AG04450 (cell line): ENCODE results near the gene POLR1C. TPM values are rescaled to one million over a fixed set of nuclear protein-coding genes. Genes with fewer than 3 reads are reported as not detected.
"Not testable (repeated sequence)": the region's sequence is repeated elsewhere in the genome, so short reads cannot be mapped to it uniquely, and the experiment has no call there.

Experiments
- CTCF ChIA-PET: fragments of 300-600, 350-600 bp; formaldehyde crosslinking; extraction: SDS; loops from one replicate; lab custom pipeline; 2022; ENCODE audit warnings: antibody characterized with exemption, inconsistent platforms; lab: Charles Lee
- POLR2A ChIA-PET: fragments of 350-600 bp; formaldehyde crosslinking; extraction: SDS; loops from one replicate; lab custom pipeline; 2021; ENCODE audit warnings: antibody characterized with exemption, inconsistent platforms; lab: Yijun Ruan, JAX
- DNase-seq: peaks from one replicate; pipeline ENCODE4 v3.0.0-alpha.2; 2011; ENCODE audit warnings: low read depth, low spot score
- H3K27ac ChIP-seq: one replicate; pipeline ENCODE4 v1.5.1; 2012; ENCODE audit warnings: low read depth, low read length, control low read depth
- H3K27me3 ChIP-seq: one replicate; pipeline ENCODE4 v1.6.0; 2012; ENCODE audit warnings: low read length; ENCODE audit not compliant: control insufficient read depth, insufficient read depth
- H3K4me3 ChIP-seq: 2 replicates; pipeline ENCODE4 v1.5.1; 2011; ENCODE audit warnings: mild to moderate bottlenecking, low read depth, low read length, control low read depth
- H3K9me3 ChIP-seq: 2 replicates; pipeline ENCODE4 v1.5.1; 2012; ENCODE audit warnings: low read length; ENCODE audit not compliant: control insufficient read depth, insufficient read depth
- polyA minus RNA-seq: library from RNA; depleted of rRNA, polyadenylated mRNA; stranded (reverse); fragments of >200 nt; gene quantifications from 2 replicates; pipeline ENCODE4 v1.2.3, GENCODE V29; 2011; rRNA and poly(A)+ RNA removed
- polyA plus RNA-seq: library from polyadenylated mRNA; depleted of rRNA; stranded (reverse); fragments of >200 nt; gene quantifications from 2 replicates; pipeline ENCODE4 v1.2.3, GENCODE V29; 2011; rRNA removed
- TF ChIP-seq, protein P1 (sequence below): IDR thresholded peaks from 2 replicates; pipeline ENCODE4 v1.5.1; 2011; ENCODE audit warnings: low read depth, low read length, control low read depth, inconsistent platforms

Gene POLR1C, protein sequence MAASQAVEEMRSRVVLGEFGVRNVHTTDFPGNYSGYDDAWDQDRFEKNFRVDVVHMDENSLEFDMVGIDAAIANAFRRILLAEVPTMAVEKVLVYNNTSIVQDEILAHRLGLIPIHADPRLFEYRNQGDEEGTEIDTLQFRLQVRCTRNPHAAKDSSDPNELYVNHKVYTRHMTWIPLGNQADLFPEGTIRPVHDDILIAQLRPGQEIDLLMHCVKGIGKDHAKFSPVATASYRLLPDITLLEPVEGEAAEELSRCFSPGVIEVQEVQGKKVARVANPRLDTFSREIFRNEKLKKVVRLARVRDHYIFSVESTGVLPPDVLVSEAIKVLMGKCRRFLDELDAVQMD
- polyA plus RNA-seq (48.1 and 50.8 TPM in 2 replicates), polyA minus RNA-seq (33.1 and 42.3 TPM in 2 replicates)

DNA sequence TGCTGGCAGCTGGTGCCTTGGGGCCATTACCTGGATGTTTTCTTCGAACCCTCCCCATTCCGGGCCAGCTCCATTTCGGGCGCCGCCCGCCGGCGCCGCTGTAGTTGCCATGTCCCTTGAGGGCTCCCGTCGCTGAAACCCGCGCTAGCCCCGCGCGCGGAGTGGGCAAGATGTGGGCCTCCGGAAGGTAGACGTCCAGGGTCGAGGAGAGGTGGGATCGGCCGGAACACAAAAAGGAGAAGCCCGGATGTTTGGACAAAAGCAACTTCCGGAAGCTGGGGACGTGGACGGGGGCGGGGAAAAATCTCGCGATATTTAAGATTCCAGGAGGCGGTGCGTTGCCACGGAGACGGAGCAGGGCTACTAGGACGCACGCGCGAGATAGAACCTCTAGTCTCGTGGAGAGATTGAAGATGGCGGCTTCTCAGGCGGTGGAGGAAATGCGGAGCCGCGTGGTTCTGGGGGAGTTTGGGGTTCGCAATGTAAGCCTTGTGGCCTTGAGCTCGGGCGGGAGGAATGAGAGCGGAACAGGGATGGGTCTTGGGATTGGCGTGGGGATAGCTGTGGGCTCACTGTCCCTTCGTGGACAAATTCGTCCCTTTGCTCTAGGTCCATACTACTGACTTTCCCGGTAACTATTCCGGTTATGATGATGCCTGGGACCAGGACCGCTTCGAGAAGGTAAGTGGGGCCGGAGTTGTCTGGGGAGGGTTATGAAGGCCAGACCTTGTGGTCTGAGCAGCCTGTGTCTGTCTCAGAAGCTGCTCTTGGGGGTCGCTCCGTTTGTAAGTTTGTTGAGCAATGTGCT is at the start of gene POLR1C, which contains the start of gene YIPF3:
Gene POLR1C, plus strand, starts transcription at position 393 of the 808 bp plus-strand sequence. Its CDS starts 21 bp downstream, at position 414.
Gene YIPF3, minus strand, starts transcription at position 230 of the 808 bp plus-strand sequence. Its CDS starts 119 bp downstream, at position 111.
- TF ChIP-seq, protein P1, sequence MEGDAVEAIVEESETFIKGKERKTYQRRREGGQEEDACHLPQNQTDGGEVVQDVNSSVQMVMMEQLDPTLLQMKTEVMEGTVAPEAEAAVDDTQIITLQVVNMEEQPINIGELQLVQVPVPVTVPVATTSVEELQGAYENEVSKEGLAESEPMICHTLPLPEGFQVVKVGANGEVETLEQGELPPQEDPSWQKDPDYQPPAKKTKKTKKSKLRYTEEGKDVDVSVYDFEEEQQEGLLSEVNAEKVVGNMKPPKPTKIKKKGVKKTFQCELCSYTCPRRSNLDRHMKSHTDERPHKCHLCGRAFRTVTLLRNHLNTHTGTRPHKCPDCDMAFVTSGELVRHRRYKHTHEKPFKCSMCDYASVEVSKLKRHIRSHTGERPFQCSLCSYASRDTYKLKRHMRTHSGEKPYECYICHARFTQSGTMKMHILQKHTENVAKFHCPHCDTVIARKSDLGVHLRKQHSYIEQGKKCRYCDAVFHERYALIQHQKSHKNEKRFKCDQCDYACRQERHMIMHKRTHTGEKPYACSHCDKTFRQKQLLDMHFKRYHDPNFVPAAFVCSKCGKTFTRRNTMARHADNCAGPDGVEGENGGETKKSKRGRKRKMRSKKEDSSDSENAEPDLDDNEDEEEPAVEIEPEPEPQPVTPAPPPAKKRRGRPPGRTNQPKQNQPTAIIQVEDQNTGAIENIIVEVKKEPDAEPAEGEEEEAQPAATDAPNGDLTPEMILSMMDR = no peak
- peak; percentile 97 for DNase-seq
- ChIA-PET POLR2A (interaction anchor here (0.5 to 1.4 kb wide), 6 partner anchors 9 to 147 kb away, joined by 3 to 7 read pairs (median 4); partner anchors contain the start of genes GTPBP2, XPO5 and ZNF318), CTCF (no interaction called here)
- H3K27ac ChIP-seq = peak within 1 kb of the TSS; percentile 87
- H3K9me3 ChIP-seq = peaks cover 2% of the 10 kb centered on the region; the same call in 1 of the 2 replicates
- H3K4me3 ChIP-seq = peak within 1 kb of the TSS; percentile 98
- H3K27me3 ChIP-seq = no peaks in the 10 kb centered on the region

- POLR2A ChIA-PET, H3K27me3 ChIP-seq, CTCF ChIA-PET, DNase-seq, H3K9me3 ChIP-seq, H3K27ac ChIP-seq, H3K4me3 ChIP-seq: not testable (repeated sequence)
Measured at GRCh38 chr6:43467265-43467664, 49.6 kb upstream of the POLR1C start.

DNA sequence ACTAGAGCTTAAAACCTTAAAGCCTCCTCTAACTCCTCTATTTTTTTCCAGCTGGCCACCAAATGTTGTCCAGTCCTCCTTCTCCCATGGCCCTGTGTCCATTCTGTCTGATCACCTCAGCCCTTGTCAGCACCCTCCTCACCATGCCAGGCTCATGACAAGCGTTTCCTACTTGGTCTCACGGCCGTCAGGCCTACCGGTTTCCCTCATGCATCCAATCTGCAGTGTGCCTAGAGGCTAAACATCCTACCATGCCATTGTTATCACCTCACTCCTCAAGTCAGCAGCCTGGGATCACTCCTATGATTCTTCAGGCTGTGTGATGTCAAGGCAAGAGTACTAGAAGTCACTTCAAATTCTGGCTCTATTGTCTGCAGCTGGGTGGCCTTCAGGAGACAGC is 49.1 kb upstream of the POLR1C start:
- DNase-seq = no peak
- ChIA-PET POLR2A (no interaction called here), CTCF (no interaction called here)
- Histone ChIP-seq H3K4me3 (no peak overlapping the region), H3K9me3 (no peaks in the 10 kb centered on the region), H3K27me3 (peaks cover 5% of the 10 kb centered on the region), H3K27ac (no peak overlapping the region)
- TF ChIP-seq, protein P1 = no peak

- H3K27ac ChIP-seq = no peak overlapping the region
- H3K9me3 ChIP-seq = no peaks in the 10 kb centered on the region
- peaks cover 2% of the 10 kb centered on the region for H3K27me3 ChIP-seq
- no peak overlapping the region for H3K4me3 ChIP-seq
- DNase-seq = no peak
- TF ChIP-seq, protein P1 = no peak
- CTCF ChIA-PET = no interaction called here
- POLR2A ChIA-PET = no interaction called here
Measured at GRCh38 chr6:43468240-43468639, 48.6 kb upstream of the POLR1C start.

- H3K9me3 ChIP-seq = no peaks in the 10 kb centered on the region
- no peak for DNase-seq
- ChIA-PET POLR2A (no interaction called here), CTCF (no interaction called here)
- H3K4me3 ChIP-seq = no peak overlapping the region
- TF ChIP-seq, protein P1 = no peak
- H3K27ac ChIP-seq = no peak overlapping the region
- H3K27me3 ChIP-seq = peaks cover 2% of the 10 kb centered on the region
Measured at GRCh38 chr6:43468748-43469681, 47.9 kb upstream of the POLR1C start.
